K562 (cell line): Measurements from ENCODE around the gene LY6G6C. TPM values are rescaled to one million over a fixed set of nuclear protein-coding genes. Genes with fewer than 3 reads are reported as not detected.

Experiments
- ATAC-seq: fragments of 200-7000 bp; cut with Tn5 transposase; 3 replicates; pipeline ENCODE4 v1.9.1; 2020; ENCODE audit warnings: moderate library complexity
- BruUV-seq: library from RNA; stranded (reverse); fragments of 400-500 nt; replicated peaks from 2 replicates; lab custom pipeline; 2021; lab: Mats Ljungman, UMichigan
- CTCF ChIA-PET: fragments of 300-600 bp; formaldehyde crosslinking; extraction: SDS; loops from one replicate; lab custom pipeline; 2021; ENCODE audit warnings: low intra/inter-chr PET ratio; lab: Yijun Ruan, JAX
- POLR2A ChIA-PET: fragments of 300-600, 350-650 bp; sonication (Branson Sonifier 250); formaldehyde crosslinking; extraction: SDS; loops from one replicate; lab custom pipeline; 2021; ENCODE audit warnings: antibody characterized with exemption, inconsistent platforms; lab: Yijun Ruan, JAX
- DNase-seq, 4 experiments: peaks; one replicate each; pipeline versions ENCODE4 v3.0.0 to v3.0.0-alpha.2; 2011 to 2018; ENCODE audit warnings: low spot score in 3 of 4, mixed read lengths in 3 of 4; ENCODE audit errors: extremely low read depth in 1 of 4
- FAIRE-seq: peaks from 2 replicates; lab custom pipeline; 2011; peaks lifted over from hg19 to GRCh38; lab: Jason Lieb, UNC
- H2AFZ ChIP-seq: 2 replicates; pipeline ENCODE4 v1.6.0; 2011; ENCODE audit warnings: low read depth, low read length, control low read depth, inconsistent platforms
- H3K27ac ChIP-seq: fragments of 200-600 bp; 3 replicates; pipeline ENCODE4 v1.8.0; 2011; ENCODE audit warnings: low read depth, mild to moderate bottlenecking, control low read depth, inconsistent platforms, low read length, moderate library complexity, mixed read lengths; ENCODE audit errors: extremely low read depth
- H3K27me3 ChIP-seq, 2 experiments: fragments of 300-600 bp in 1 of 2; 2 replicates in 1 of 2; 3 replicates in 1 of 2; pipeline versions ENCODE4 v1.6.0 to v1.8.0; 2011; ENCODE audit warnings: inconsistent platforms in 2 of 2, low read length in 2 of 2, mild to moderate bottlenecking in 1 of 2, mixed read lengths in 1 of 2, moderate library complexity in 1 of 2; ENCODE audit not compliant: control insufficient read depth in 2 of 2, insufficient read depth in 2 of 2
- H3K36me3 ChIP-seq: fragments of 300-600 bp; 3 replicates; pipeline ENCODE4 v1.8.0; 2011; ENCODE audit warnings: mild to moderate bottlenecking, low read length, inconsistent platforms; ENCODE audit not compliant: control insufficient read depth, insufficient read depth
- H3K4me1 ChIP-seq, 2 experiments: fragments of 200-600 bp in 1 of 2; replicated peaks in 1 of 2; 2 replicates in 1 of 2; 3 replicates in 1 of 2; pipeline versions ENCODE4 v1.5.1 to v1.8.0; 2011; ENCODE audit warnings: inconsistent platforms in 2 of 2, low read length in 2 of 2, mild to moderate bottlenecking in 1 of 2, mixed read lengths in 1 of 2, moderate library complexity in 1 of 2; ENCODE audit not compliant: control insufficient read depth in 2 of 2, insufficient read depth in 2 of 2
- H3K4me2 ChIP-seq: 2 replicates; pipeline ENCODE4 v1.6.1; 2011; ENCODE audit warnings: low read length, control low read depth, inconsistent platforms, mixed read lengths; ENCODE audit not compliant: insufficient read depth
- H3K4me3 ChIP-seq: fragments of 200-600 bp; sonication (generic), shearing (Covaris generic); 2 replicates; pipeline ENCODE4 v1.5.1; 2016; ENCODE audit warnings: control low read depth, inconsistent platforms
- H3K79me2 ChIP-seq: fragments of 200-600 bp; 3 replicates; pipeline ENCODE4 v1.8.0; 2011; ENCODE audit warnings: low read length, inconsistent platforms; ENCODE audit not compliant: control insufficient read depth, insufficient read depth
- H3K9ac ChIP-seq, 2 experiments: 2 replicates each; pipeline versions ENCODE4 v1.6.0 to v1.6.1; 2011; ENCODE audit warnings: low read depth in 2 of 2, low read length in 2 of 2, control low read depth in 1 of 2, inconsistent platforms in 1 of 2, mild to moderate bottlenecking in 1 of 2, mixed read lengths in 1 of 2; ENCODE audit not compliant: insufficient read depth in 1 of 2
- H3K9me1 ChIP-seq: one replicate; pipeline ENCODE4 v1.6.0; 2011; ENCODE audit warnings: inconsistent platforms, mild to moderate bottlenecking, low read length, moderate library complexity; ENCODE audit not compliant: control insufficient read depth, insufficient read depth
- H3K9me3 ChIP-seq: replicated peaks from 2 replicates; pipeline ENCODE4 v1.5.1; 2011; ENCODE audit warnings: low read depth, low read length, inconsistent platforms; ENCODE audit not compliant: control insufficient read depth, insufficient read depth
- H4K20me1 ChIP-seq: replicated peaks from 2 replicates; pipeline ENCODE4 v1.6.1; 2011; ENCODE audit warnings: low read length, inconsistent platforms, mixed read lengths; ENCODE audit not compliant: control insufficient read depth, insufficient read depth
- CTCF ChIP-seq, 3 experiments: IDR thresholded peaks in 2 of 3; conservative IDR thresholded peaks in 1 of 3; 2 replicates each; pipeline ENCODE4 v1.5.1; 2011 to 2012; ENCODE audit warnings: low read length in 3 of 3, mild to moderate bottlenecking in 3 of 3, control low read depth in 2 of 3, improper control_type of control experiment in 1 of 3, inconsistent platforms in 1 of 3, low read depth in 1 of 3, mixed read lengths in 1 of 3, moderate library complexity in 1 of 3; ENCODE audit not compliant: insufficient read depth in 2 of 3
- NFXL1 ChIP-seq: fragments of 450-650 bp; formaldehyde crosslinking; IDR thresholded peaks from 2 replicates; pipeline ENCODE4 v1.4.0; 2021; ENCODE audit warnings: mild to moderate bottlenecking
- POLR2AphosphoS2 ChIP-seq: IDR thresholded peaks from 2 replicates; pipeline ENCODE4 v1.6.1; 2012; ENCODE audit warnings: low read length, improper control_type of control experiment
- ZNF282 ChIP-seq: sonication (generic); formaldehyde crosslinking; IDR thresholded peaks from 2 replicates; pipeline ENCODE4 v1.8.1; 2023; ENCODE audit warnings: missing genetic modification reagents
- ZNF764 ChIP-seq: fragments of 250-450 bp; sonication (Bioruptor Pico); IDR thresholded peaks from 2 replicates; pipeline ENCODE4 v1.4.0; 2020; ENCODE audit warnings: low read depth, mild to moderate bottlenecking, moderate library complexity
- WGBS: fragments of 100-300 bp; shearing (Covaris generic); methylation state at CpG from one replicate; pipeline ENCODE4 v1.1.6; 2016; ENCODE audit warnings: low coverage, mixed read lengths; ENCODE audit not compliant: insufficient coverage; ENCODE audit errors: missing lambda C conversion rate; 5-methylcytosine and 5-hydroxymethylcytosine counted together
- in situ Hi-C: fragments of 300-500 bp; cut with MboI; formaldehyde crosslinking; loops from 4 replicates; pipeline ENCODE4 v1.15.0; 2018; ENCODE audit warnings: inconsistent platforms, mixed read lengths
- intact Hi-C: fragments of 100-400 bp; cut with micrococcal nuclease; formaldehyde crosslinking; loops from 2 replicates; pipeline ENCODE4 v1.14.2; 2022
- polyA plus RNA-seq, 8 experiments: library from polyadenylated mRNA; depleted of rRNA in 4 of 8; stranded (reverse) in 5 of 8; unstranded in 3 of 8; fragments of >200 nt; fragmentation: Nextera tagmentation in 2 of 8; fragmentation: Illumina TruSeq in 1 of 8; extraction: Ambion mirVana in 2 of 8; extraction: Trizol in 1 of 8; gene quantifications; 2 replicates each; pipeline versions ENCODE4 v1.2.1 to v1.2.3, GENCODE V29; 2011 to 2014; ENCODE audit warnings: inconsistent platforms in 1 of 8, missing spikeins in 1 of 8
- total RNA-seq, 7 experiments: library from RNA; depleted of rRNA in 6 of 7; stranded (reverse); fragments of >200 nt in 6 of 7; fragmentation: Illumina TruSeq in 2 of 7; extraction: Trizol in 2 of 7; gene quantifications; 2 replicates each; pipeline versions ENCODE4 v1.2.1 to v1.2.3, GENCODE V29; 2011 to 2021; ENCODE audit warnings: low replicate concordance in 1 of 7

LY6G6C gene
- total and polyA plus RNA-seq, 9 of the 15 experiments (the other 6 are each of a cell fraction or from before 2014, with no cell fraction given) = 0.06 to 0.20 TPM; not detected in 7

- ATAC-seq = no peak
- Histone ChIP-seq H3K9me1 (no peaks in the 10 kb centered on the region), H3K27me3 (no peaks in the 10 kb centered on the region), H3K27ac (no peak overlapping the region), H4K20me1 (no peaks in the 10 kb centered on the region), H3K4me2 (no peak overlapping the region), H3K4me3 (no peak overlapping the region), H3K4me1 (peaks cover 0 to 12% of the 10 kb centered on the region in 2 experiments; a peak in 3 of 5 replicates), H3K79me2 (no peaks in the 10 kb centered on the region), H3K9me3 (no peaks in the 10 kb centered on the region), H2AFZ (no peak overlapping the region), H3K9ac (peak overlapping the region in 1 of 2 experiments; percentile 33; a peak in 2 of 4 replicates), H3K36me3 (peaks cover 63% of the 10 kb centered on the region)
- no TSS peak for BruUV-seq
- no peak for DNase-seq
- ChIA-PET CTCF (interaction anchor here (1.0 kb wide), 1 partner anchor 31 kb away, joined by 3 read pairs; no protein-coding TSS in a partner anchor), POLR2A (interaction anchor here (1.0 to 6.6 kb wide), 9 partner anchors 8 to 67 kb away, joined by 3 to 85 read pairs (median 7); partner anchors contain the start of genes CLIC1, HSPA1B, MSH5 and VWA7)
- intact Hi-C loops = no loop called here
- in situ Hi-C loops = no loop called here
- WGBS = 72% methylated on average over 5 of the region's 5 CpGs
- TF ChIP-seq NFXL1 (CRISPR knock-in tag) = no peak
- peak; percentile 57; the same call in 1 of the 2 replicates for TF ChIP-seq POLR2AphosphoS2
- TF ChIP-seq ZNF282 = 0 out of 2 replicates have a peak, but pooled peaks have one; percentile 55
- no peak for TF ChIP-seq ZNF764
- peak in 1 of 3 experiments; percentile 9; a peak in 1 of 6 replicates for TF ChIP-seq CTCF (IDR thresholded peaks at IDR 0.05 in 2 of 3, conservative IDR thresholded peaks at IDR 0.05 in 1 of 3; ENCODE audit: insufficient read depth in 2 of 3, low read depth in 1 of 3, low read length in 3 of 3)
- FAIRE-seq = no peak
Observed at GRCh38 chr6:31760790-31761189, 39.2 kb upstream of the LY6G6C start.
